ENCODE data around the gene C1orf198. TPM values are rescaled to one million over a fixed set of nuclear protein-coding genes. Genes with fewer than 3 reads are reported as not detected.

C1orf198 gene
- total RNA-seq, 4 donors from 2014 or later: 87.8 to 142 (median 124) TPM

DNA sequence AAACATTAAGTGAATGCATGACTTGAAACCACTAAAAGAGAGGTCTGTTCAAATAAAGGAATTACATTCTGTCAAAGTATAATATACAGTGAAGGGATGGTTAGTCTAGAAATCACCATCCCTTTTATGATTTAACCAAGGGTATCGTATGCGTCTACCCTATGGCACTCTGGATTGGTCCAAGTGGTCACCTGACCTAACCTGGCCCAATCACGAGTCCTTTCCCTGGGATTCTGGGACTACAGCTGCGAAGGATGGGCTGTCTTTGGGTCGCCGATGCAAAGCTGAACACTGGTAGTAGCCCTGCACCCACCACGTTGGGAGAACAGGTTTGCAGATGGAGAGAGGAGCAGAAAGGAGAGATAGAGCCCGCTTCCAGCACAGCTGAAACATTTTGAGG lies 30.4 kb upstream of the C1orf198 start:
- Histone ChIP-seq H3K4me1 (peaks cover 6 to 13% of the 10 kb centered on the region in 2 donors), H3K36me3 (no peaks in the 10 kb centered on the region), H3K27ac (no peak overlapping the region), H3K4me3 (replicated peaks in 1 of 3) (no peak overlapping the region), H3K27me3 (no peaks in the 10 kb centered on the region), H3K9me3 (no peaks in the 10 kb centered on the region)
- DNase-seq: no peak
- no peak for TF ChIP-seq POLR2A (IDR thresholded peaks at IDR 0.05)
- TF ChIP-seq, protein P1, sequence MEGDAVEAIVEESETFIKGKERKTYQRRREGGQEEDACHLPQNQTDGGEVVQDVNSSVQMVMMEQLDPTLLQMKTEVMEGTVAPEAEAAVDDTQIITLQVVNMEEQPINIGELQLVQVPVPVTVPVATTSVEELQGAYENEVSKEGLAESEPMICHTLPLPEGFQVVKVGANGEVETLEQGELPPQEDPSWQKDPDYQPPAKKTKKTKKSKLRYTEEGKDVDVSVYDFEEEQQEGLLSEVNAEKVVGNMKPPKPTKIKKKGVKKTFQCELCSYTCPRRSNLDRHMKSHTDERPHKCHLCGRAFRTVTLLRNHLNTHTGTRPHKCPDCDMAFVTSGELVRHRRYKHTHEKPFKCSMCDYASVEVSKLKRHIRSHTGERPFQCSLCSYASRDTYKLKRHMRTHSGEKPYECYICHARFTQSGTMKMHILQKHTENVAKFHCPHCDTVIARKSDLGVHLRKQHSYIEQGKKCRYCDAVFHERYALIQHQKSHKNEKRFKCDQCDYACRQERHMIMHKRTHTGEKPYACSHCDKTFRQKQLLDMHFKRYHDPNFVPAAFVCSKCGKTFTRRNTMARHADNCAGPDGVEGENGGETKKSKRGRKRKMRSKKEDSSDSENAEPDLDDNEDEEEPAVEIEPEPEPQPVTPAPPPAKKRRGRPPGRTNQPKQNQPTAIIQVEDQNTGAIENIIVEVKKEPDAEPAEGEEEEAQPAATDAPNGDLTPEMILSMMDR (IDR thresholded peaks at IDR 0.05): no peak
- whole genome bisulfite sequencing, 2 donors: 86 to 92% methylated on average over 8 of the region's 8 CpGs
- intact Hi-C loops (cut with DNase I): no loop called here

DNA sequence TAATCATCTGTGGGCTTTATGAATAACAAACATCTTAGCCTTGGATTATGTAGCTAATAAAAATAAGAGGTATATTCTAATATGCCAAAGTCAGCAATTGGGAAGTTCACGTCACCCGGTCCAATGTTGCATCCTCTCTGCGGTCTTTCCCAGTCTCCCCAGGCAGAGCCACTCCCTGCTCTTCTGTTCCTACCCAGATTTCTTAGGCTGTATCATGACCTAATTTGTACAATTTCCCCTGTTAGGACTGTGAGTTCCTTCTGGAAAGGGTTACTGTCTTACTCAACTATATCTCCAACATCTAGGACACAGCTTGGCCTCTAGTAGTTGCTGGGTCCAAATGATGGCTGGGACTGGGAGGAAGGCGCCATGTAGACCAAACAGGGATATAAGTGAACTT lies 29.8 kb upstream of the C1orf198 start:
- Histone ChIP-seq H3K4me3 (replicated peaks in 1 of 3) (no peak overlapping the region), H3K4me1 (peaks cover 6 to 13% of the 10 kb centered on the region in 2 donors), H3K9me3 (no peaks in the 10 kb centered on the region), H3K36me3 (no peaks in the 10 kb centered on the region), H3K27me3 (no peaks in the 10 kb centered on the region), H3K27ac (no peak overlapping the region)
- intact Hi-C loops (cut with DNase I): no loop called here
- DNase-seq: no peak
- WGBS, 2 donors: 93 to 98% methylated on average over 4 of the region's 4 CpGs
- TF ChIP-seq, protein P1 (IDR thresholded peaks at IDR 0.05): no peak
- no peak for TF ChIP-seq POLR2A (IDR thresholded peaks at IDR 0.05)

- peaks cover 6 to 12% of the 10 kb centered on the region in 2 donors for H3K4me1 ChIP-seq
- no peaks in the 10 kb centered on the region for H3K36me3 ChIP-seq
- no peak overlapping the region for H3K27ac ChIP-seq
- intact Hi-C loops (cut with DNase I): no loop called here
- 27 to 47% methylated on average over 1 of the region's 1 CpG for WGBS, 2 donors
- no peaks in the 10 kb centered on the region for H3K9me3 ChIP-seq
- TF ChIP-seq, protein P1 (IDR thresholded peaks at IDR 0.05): no peak
- no peak for TF ChIP-seq POLR2A (IDR thresholded peaks at IDR 0.05)
- H3K27me3 ChIP-seq: no peaks in the 10 kb centered on the region
- DNase-seq: no peak
- H3K4me3 ChIP-seq (replicated peaks in 1 of 3): no peak overlapping the region
Measured at GRCh38 chr1:230896779-230897178, 28.5 kb upstream of the C1orf198 start.

DNA sequence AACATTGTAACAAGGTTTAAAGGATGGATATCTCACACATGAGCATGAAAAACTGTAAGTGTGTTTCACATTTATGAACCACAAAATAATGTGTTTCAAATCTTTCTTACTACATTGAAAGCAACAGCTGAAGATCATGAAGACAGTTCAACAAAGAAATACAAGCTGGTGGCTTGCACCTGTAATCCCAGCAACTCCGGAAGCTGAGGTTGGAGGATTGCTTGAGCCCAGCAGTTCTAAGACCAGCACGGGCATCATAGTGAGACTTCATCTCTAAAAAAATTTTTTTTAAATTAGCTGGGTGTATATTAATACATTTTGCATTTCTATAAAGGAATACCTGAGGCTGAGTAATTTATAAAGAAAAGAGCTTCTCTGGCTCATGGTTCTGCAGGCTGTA lies 27.1 kb upstream of the C1orf198 start:
- Histone ChIP-seq H3K27ac (no peak overlapping the region), H3K36me3 (no peaks in the 10 kb centered on the region), H3K4me3 (replicated peaks in 1 of 3) (no peak overlapping the region), H3K27me3 (no peaks in the 10 kb centered on the region), H3K9me3 (no peaks in the 10 kb centered on the region), H3K4me1 (no peaks in the 10 kb centered on the region)
- no peak for TF ChIP-seq POLR2A (IDR thresholded peaks at IDR 0.05)
- TF ChIP-seq, protein P1 (IDR thresholded peaks at IDR 0.05): no peak
- 93 to 98% methylated on average over 2 of the region's 2 CpGs for WGBS, 2 donors
- DNase-seq: no peak
- intact Hi-C loops (cut with DNase I): no loop called here

- intact Hi-C loops (cut with DNase I): no loop called here
- Histone ChIP-seq H3K27ac (no peak overlapping the region), H3K4me3 (replicated peaks in 1 of 3) (no peak overlapping the region), H3K4me1 (no peaks in the 10 kb centered on the region), H3K27me3 (no peaks in the 10 kb centered on the region), H3K9me3 (no peaks in the 10 kb centered on the region), H3K36me3 (no peaks in the 10 kb centered on the region)
- no peak for DNase-seq
- TF ChIP-seq, protein P1 (IDR thresholded peaks at IDR 0.05): no peak
- no peak for TF ChIP-seq POLR2A (IDR thresholded peaks at IDR 0.05)
- 85 to 90% methylated on average over 5 of the region's 5 CpGs for WGBS, 2 donors
Measured at GRCh38 chr1:230894664-230895063, 26.3 kb upstream of the C1orf198 start.

All from thyroid gland (tissue), 4 donors.